Measurements from ENCODE around the gene PIGV.

GRCh38 chr1:26747048-26747447 lies 40.7 kb upstream of the PIGV start:
- TF ChIP-seq SP1 (IDR thresholded peaks at IDR 0.05; ENCODE audit: low read depth) (no peak), ATF3 (IDR thresholded peaks at IDR 0.05) (no peak), CTCF (IDR thresholded peaks at IDR 0.05 in 2 of 3, conservative IDR thresholded peaks at IDR 0.05 in 1 of 3; ENCODE audit: borderline replicate concordance in 1 of 3, insufficient read depth in 1 of 3, low read depth in 2 of 3, low read length in 2 of 3) (no peak), REST (IDR thresholded peaks at IDR 0.05; ENCODE audit: low read depth) (no peak), EGR1 (IDR thresholded peaks at IDR 0.05; ENCODE audit: low read depth) (no peak), POLR2A (IDR thresholded peaks at IDR 0.05; ENCODE audit: borderline replicate concordance, extremely low read depth, insufficient read depth, insufficient read length) (no peak)

Measured in HCT116 (cell line).